Measurements from ENCODE around the gene ALDOB.

Gene ALDOB

DNA sequence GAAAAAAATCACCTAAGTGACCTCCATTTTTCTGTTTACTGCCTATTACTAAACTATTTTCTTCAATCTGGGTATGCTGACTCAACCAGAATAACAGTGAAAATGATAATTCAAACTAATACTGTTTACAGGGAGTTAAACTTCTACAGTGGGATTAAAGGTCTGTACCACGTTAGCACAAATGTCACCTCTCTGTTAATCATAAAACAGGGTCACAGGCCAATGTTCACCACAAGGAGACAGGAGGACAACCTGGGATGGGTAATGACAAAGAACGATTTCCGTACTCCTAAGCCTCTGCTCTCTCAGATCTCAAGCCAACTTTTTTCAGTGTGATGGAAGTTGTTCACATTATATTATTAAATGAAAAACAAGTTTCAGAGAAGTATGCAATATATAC is 2.3 kb downstream of the ALDOB start:
- TF ChIP-seq POLR2AphosphoS5 (IDR thresholded peaks at IDR 0.05; ENCODE audit: low read depth, low read length) = no peak
- no peak for TF ChIP-seq SIN3A (IDR thresholded peaks at IDR 0.05; ENCODE audit: borderline replicate concordance, insufficient read depth, low read length)
- no peak for TF ChIP-seq REST (IDR thresholded peaks at IDR 0.05; ENCODE audit: insufficient read depth in 1 of 2, low read depth in 2 of 2, low read length in 2 of 2)
- no peak for TF ChIP-seq TAF1 (IDR thresholded peaks at IDR 0.05; ENCODE audit: borderline replicate concordance, insufficient read depth, low read length)
- TF ChIP-seq FOXP2 (optimal IDR thresholded peaks at IDR 0.05; ENCODE audit: borderline replicate concordance, extremely low read depth, extremely low read length, insufficient read depth) = no peak

- TF ChIP-seq TAF1 (IDR thresholded peaks at IDR 0.05; ENCODE audit: borderline replicate concordance, insufficient read depth, low read length) (no peak), FOXP2 (optimal IDR thresholded peaks at IDR 0.05; ENCODE audit: borderline replicate concordance, extremely low read depth, extremely low read length, insufficient read depth) (no peak), POLR2AphosphoS5 (IDR thresholded peaks at IDR 0.05; ENCODE audit: low read depth, low read length) (no peak), SIN3A (IDR thresholded peaks at IDR 0.05; ENCODE audit: borderline replicate concordance, insufficient read depth, low read length) (no peak), REST (IDR thresholded peaks at IDR 0.05; ENCODE audit: insufficient read depth in 1 of 2, low read depth in 2 of 2, low read length in 2 of 2) (no peak)
Measured at GRCh38 chr9:101432740-101433139, 2.8 kb downstream of the ALDOB start.

- no peak for TF ChIP-seq TAF1 (IDR thresholded peaks at IDR 0.05; ENCODE audit: borderline replicate concordance, insufficient read depth, low read length)
- TF ChIP-seq REST (IDR thresholded peaks at IDR 0.05; ENCODE audit: insufficient read depth in 1 of 2, low read depth in 2 of 2, low read length in 2 of 2) = no peak
- TF ChIP-seq SIN3A (IDR thresholded peaks at IDR 0.05; ENCODE audit: borderline replicate concordance, insufficient read depth, low read length) = no peak
- no peak for TF ChIP-seq FOXP2 (optimal IDR thresholded peaks at IDR 0.05; ENCODE audit: borderline replicate concordance, extremely low read depth, extremely low read length, insufficient read depth)
- TF ChIP-seq POLR2AphosphoS5 (IDR thresholded peaks at IDR 0.05; ENCODE audit: low read depth, low read length) = no peak
Measured at GRCh38 chr9:101432171-101432570, 3.4 kb downstream of the ALDOB start.

DNA sequence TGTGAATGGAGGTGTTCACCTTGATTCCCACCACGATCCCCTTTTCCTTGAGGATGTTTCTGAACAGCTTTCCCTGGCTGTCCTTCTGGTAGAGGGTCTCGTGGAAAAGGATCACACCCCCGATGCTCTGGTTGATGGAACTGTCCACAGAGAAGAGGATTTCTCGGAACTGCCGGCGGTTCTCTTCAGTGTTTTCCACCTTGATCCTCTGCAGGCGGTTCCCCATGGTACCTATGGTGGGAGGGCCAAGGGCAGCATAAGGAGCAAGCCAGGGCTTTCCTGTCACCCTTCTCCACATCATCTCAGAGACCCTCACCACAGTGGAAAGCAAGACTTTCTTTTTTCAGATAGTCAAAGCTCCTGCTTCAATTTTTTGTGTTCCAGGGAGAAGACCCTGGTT is 5.8 kb downstream of the ALDOB start:
- TF ChIP-seq TAF1 (IDR thresholded peaks at IDR 0.05; ENCODE audit: borderline replicate concordance, insufficient read depth, low read length) = no peak
- TF ChIP-seq POLR2AphosphoS5 (IDR thresholded peaks at IDR 0.05; ENCODE audit: low read depth, low read length) = no peak
- TF ChIP-seq SIN3A (IDR thresholded peaks at IDR 0.05; ENCODE audit: borderline replicate concordance, insufficient read depth, low read length) = no peak
- no peak for TF ChIP-seq FOXP2 (optimal IDR thresholded peaks at IDR 0.05; ENCODE audit: borderline replicate concordance, extremely low read depth, extremely low read length, insufficient read depth)
- TF ChIP-seq REST (IDR thresholded peaks at IDR 0.05; ENCODE audit: insufficient read depth in 1 of 2, low read depth in 2 of 2, low read length in 2 of 2) = no peak

GRCh38 chr9:101428909-101429308 is 6.7 kb downstream of the ALDOB start:
- TF ChIP-seq FOXP2 (optimal IDR thresholded peaks at IDR 0.05; ENCODE audit: borderline replicate concordance, extremely low read depth, extremely low read length, insufficient read depth) = no peak
- TF ChIP-seq POLR2AphosphoS5 (IDR thresholded peaks at IDR 0.05; ENCODE audit: low read depth, low read length) = no peak
- no peak for TF ChIP-seq SIN3A (IDR thresholded peaks at IDR 0.05; ENCODE audit: borderline replicate concordance, insufficient read depth, low read length)
- TF ChIP-seq TAF1 (IDR thresholded peaks at IDR 0.05; ENCODE audit: borderline replicate concordance, insufficient read depth, low read length) = no peak
- TF ChIP-seq REST (IDR thresholded peaks at IDR 0.05; ENCODE audit: insufficient read depth in 1 of 2, low read depth in 2 of 2, low read length in 2 of 2) = no peak
